HG03571 (cell line): ENCODE results near the gene TTC12.
A peak's percentile ranks its signal among the peaks of the same experiment; 100 is the strongest.

Experiments used
- ATAC-seq: cut with Tn5 transposase; IDR thresholded peaks from one replicate; pipeline ENCODE4 v1.9.1; 2021; ENCODE audit not compliant: unreplicated experiment

TTC12 gene, protein sequence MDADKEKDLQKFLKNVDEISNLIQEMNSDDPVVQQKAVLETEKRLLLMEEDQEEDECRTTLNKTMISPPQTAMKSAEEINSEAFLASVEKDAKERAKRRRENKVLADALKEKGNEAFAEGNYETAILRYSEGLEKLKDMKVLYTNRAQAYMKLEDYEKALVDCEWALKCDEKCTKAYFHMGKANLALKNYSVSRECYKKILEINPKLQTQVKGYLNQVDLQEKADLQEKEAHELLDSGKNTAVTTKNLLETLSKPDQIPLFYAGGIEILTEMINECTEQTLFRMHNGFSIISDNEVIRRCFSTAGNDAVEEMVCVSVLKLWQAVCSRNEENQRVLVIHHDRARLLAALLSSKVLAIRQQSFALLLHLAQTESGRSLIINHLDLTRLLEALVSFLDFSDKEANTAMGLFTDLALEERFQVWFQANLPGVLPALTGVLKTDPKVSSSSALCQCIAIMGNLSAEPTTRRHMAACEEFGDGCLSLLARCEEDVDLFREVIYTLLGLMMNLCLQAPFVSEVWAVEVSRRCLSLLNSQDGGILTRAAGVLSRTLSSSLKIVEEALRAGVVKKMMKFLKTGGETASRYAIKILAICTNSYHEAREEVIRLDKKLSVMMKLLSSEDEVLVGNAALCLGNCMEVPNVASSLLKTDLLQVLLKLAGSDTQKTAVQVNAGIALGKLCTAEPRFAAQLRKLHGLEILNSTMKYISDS

DNA sequence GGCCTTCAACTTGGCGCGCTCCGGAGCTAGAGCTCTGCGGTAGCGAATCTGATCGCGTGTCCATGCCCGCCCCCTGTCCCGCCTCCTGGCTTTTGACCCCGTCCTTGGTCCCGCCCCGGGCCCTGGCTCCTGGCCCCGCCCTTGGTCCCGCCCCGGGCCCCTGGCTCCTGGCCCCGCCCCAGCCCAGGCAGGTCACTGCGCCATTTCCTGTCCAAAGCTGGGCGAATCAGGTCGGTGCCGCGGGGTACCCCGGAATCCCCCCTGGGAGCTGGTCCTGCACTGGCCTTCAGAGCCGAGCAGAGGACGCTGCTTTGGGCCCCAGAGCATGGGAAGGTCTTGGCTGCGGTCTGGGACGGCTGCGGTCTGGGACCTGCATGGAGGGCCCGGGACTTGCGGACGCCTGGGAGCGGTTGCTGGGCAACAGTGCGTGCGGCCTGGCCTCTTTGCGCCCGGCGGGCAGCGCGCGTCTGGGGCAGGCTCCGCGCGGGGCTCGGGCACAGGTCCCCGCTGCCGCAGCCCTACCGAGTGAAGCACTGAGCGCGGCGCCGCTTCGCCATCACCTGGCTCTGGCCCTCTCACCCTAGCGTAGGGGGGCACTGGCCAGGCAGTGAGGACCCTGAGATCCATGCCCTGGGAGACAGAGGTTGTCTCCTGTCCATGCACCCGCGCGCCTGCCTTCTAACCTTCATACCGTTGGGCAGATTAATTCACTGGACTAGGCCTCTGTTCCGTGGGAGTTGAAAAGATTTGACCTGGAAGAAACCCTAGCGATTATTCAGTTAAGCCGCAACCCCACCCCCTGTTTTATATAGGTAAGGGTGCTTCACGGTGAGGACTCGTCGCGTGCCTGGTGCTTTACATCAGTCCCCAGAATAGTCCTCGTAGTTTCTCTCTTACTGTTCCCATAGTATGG is at the start of gene TTC12:
TSS of gene TTC12 (plus strand) at position 195 of the 913 bp plus-strand sequence. CDS start 1,675 bp downstream, outside the sequence.
- ATAC-seq: peak; percentile 99

DNA sequence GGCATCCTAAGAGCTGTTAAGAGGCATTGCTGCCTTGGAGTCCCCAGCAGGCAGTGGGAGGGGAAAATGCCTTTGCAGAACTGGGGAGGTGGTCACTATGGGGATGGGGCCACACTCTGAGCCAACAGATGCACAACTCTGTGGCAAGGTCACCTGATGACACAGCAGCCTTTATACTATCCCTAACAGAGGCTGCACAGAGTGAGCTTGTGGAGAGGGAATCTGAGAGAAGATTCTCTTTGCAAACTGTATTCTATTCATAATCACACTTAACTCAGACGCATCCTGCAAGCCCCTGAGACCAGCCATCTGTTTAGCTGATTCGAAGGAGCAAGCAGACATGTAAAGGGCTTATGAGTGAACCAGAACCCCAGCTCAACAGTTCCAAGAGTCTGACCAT is 49.0 kb upstream of the TTC12 start:
- ATAC-seq: no peak

DNA sequence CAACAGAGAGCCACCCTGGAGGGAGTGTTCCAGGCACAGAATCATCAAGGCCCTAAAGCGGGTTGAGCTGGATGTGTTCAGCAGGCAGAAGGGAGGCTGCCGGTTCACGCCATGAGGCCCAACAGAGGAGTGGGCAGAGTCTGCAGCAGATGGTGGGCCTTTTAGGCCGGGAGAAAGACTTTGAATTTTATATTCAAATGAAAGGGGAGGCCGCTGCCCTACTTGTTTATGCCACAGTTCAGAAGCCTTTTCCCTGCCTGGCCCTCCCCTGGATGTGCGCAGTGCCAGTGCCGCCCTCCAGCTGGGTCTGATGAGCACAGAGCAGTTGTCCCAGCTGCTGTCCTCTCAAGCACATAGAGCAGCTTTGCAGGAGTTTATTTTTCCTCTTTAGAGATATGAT is 46.9 kb upstream of the TTC12 start:
- no peak for ATAC-seq

DNA sequence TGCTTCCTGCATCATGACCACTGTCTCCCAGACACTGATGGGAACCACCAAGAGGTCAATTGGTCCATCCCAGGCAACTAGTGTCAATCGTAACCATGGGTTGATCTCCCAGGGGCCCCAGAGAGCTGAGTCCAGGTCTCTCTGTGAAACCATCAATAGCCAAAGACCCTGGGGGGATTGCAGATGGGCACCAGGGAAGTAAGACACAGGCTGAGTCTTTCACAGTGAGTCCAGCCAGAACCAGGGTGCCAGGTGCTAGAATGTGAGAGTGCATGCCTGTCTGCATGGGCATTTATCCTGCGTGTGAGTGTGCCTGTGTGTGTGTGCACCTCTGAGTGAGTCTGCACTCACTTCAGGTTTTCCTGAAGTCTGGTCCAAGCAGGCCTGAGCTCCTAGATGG is 45.3 kb upstream of the TTC12 start:
- no peak for ATAC-seq

DNA sequence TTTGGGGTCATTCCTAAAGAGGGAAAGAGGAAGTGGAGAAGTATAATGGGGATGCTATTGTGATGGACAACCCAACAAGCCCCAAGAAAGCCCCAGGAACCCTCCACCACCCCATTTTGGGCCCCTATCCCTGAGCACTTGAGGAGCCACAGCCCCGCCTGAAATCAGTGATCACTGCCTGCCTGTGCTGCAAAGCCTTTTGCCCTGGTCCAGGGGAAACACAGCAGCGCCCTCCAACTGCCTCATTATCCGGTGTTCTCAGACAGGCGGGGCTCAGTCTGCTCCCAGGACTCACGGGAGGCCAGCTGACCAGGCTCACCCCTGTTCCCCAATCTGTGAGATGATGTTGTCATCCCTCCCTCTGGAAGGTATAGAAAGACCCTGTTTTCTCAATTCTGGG is 44.7 kb upstream of the TTC12 start:
- no peak for ATAC-seq

DNA sequence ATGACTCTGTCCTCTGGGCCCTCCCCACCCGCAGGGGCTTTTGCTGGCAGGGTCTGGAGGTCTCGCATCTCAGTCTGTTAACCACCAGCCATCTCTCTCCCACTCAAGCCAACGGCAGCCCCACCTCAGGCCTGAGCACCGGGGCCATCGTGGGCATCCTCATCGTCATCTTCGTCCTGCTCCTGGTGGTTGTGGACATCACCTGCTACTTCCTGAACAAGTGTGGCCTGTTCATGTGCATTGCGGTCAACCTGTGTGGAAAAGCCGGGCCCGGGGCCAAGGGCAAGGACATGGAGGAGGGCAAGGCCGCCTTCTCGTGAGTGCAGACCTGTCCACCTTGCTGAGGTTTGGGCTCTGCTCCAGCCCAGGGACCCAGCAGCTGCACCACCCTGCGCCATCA is 44.3 kb upstream of the TTC12 start:
- ATAC-seq: no peak

DNA sequence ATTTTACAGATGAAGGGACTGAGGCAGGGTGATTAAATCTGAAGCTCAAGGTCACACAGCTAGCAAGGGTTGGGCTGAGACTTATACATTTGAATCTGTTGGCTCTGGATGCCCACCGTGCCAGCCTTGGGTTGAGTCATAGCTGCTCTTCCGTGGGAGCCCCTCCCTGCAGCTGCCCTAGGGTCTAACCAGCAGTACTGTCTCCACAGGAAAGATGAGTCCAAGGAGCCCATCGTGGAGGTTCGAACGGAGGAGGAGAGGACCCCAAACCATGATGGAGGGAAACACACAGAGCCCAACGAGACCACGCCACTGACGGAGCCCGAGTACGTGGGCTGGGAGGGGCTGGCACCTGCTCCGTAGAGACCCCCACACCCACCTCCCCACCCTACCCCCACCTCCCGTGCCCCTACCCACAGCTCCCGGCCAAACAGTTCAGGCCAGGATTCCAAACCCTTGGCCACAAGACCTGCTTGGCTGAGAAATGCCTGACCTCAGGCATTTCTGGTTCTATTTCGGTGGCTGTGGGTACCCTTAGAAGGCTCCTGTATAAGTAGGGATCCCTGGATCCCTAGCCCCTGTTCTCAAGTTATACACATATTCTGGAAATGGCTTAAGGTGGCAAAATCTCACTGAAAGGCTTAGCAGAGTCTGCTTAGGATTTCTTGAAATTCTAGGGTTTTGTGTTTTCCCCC is 42.7 kb upstream of the TTC12 start:
- ATAC-seq: no peak

DNA sequence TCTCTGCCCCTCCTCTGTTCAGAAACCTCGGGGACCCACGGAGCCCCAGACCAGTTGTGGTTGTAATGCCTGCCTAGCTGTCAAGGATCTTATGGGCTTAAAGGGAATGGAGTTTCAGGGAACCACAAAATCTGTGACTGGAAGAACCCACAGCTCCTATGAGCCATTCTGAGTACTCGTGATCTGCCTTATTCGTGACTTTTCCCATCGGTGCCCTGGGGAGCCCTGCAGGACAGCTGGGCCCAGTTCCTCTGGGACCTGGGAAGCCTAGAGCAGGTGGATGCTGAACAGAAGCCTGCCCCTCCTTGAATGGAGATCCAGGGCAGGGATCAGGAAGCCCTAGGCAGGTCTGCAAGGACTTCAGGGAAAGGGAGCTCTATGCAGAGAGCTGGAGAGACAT is 42.1 kb upstream of the TTC12 start:
- no peak for ATAC-seq

DNA sequence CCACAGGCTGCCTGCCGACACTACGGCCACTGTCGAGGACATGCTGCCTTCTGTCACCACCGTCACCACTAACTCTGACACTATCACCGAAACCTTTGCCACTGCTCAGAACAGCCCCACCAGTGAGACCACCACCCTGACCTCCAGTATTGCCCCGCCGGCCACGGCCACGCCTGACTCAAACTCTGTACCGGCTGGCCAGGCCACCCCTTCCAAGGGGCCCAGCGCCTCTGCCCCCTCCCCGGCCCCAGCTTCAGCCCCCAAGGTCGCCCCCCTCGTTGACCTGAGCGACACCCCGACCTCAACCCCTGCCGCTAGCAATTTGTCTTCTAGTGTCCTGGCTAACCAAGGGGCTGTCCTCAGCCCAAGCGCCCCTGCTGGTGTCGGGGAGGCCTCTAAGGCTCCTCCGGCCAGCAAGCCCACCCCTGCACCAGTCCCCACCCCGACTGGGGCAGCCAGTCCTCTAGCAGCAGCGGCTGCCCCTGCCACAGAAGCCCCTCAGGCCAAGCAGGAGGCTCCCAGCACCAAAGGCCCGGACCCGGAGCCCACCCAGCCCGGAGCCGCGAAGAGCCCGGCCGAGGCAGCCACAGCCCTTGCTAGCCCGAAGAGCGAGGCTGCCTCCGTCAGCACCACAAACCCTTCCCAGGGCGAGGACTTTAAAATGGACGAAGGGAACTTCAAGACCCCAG is 41.3 kb upstream of the TTC12 start:
- no peak for ATAC-seq

DNA sequence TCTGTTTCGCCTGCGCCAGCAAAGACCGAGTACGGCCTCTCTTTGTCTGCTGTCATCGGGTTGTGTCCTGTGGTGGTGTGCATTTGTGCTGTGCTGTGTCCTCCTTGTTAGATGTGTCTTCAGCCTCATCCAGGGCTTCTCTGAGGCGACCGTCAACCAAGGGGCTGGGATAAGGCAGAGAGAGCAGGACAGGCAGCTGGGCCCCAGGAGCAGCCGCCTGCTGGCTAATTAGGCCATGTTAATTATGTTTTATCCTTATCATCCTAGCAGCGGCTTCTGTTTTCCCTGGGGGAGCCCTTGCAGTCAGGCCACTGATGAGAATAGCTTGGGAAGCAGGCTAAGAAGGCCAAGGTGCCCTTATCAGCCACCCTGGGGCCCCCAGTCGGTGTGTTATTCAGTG is 40.7 kb upstream of the TTC12 start:
- no peak for ATAC-seq

DNA sequence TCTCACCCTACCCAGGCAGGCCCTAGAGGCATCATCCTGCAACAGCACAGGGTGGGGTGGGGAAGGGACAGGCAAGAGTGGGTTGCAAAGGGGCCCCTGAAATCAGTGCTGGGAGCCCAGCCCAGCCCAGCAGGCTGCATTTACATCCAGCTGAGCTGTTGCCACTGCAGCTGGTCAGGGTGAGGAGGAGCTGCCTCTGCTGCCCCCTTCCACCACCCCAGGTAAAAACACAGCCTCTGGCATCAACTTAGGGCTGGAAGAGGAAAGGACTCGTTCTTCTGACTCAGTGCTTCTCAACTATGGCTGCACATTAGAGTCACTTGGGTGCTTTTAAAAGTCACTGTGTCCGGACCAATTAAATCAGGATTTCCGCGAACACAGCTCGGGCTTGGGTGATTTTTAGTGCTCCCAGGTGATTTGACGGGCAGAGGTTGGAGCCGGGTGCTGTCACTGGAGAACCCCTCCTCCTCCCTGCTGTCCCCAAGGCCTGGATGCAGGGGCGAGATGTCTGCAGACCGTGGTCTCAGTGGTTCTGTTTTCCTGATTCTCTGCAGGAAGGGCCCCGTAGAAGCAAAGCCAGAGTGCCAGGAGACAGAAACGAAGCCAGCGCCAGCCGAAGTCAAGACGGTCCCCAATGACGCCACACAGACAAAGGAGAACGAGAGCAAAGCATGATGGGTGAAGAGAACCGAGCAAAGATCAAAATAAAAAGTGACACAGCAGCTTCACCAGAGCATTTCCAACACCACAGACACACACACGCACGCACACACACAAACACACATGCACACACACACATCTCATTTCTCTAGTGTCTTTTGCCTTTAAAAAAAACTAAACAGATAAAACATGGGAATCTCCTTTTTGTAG is 39.4 kb upstream of the TTC12 start:
- no peak for ATAC-seq

DNA sequence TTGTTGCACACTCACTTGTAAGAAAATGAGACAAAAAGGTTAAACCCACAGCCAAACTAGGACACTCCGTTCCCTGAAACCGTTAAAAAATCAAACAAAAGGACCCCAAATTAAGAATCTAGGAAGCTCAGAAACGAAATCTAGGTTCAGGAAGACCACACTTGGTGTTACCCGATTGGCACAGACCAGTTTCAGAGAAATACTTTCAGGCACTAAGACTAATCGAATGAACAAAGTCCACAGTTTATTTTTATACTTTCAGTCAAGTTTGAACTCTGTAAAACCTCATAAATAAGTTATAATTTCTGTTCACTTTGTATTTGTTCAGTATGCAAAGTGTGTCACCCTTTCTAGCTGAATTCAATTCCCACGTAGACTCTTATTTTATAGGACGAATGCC is 38.8 kb upstream of the TTC12 start:
- no peak for ATAC-seq

DNA sequence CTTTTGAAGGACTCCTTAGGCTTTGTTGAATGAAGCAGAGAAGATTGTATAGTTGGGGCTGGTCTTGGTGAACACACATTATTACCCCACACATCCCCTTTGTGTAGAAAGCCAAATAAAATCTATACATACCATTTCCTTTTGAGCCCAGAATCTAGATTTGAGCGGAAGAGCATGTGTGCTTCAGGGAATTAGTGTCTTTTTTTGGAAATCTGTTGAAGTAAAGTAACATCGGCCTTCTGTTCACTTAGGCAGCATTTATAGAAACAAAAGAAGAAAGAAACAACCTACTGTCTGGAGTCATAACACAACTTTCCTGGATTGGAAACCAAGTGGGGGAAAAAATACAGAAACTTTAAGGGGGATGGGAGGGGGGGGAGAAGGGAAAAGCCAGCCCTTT is 37.9 kb upstream of the TTC12 start:
- no peak for ATAC-seq

DNA sequence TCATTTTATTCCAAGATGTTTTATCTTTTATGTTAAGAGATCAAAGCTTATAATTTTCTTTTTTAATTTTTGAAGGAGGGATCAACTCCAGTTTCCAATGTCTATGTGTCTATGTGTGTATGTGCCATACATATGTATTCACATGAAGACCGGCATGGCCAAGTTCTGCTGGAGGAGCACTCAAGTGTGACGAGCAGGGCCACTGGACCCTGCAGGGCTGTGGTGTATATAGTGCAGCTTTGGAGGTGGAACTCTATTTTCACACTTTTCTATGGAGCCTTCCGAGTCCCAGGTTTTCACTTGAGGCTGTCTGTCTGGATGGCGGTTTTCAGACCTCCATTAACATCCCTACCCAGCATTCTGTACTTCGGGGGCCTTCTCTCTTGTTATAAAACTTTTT is 36.5 kb upstream of the TTC12 start:
- no peak for ATAC-seq

DNA sequence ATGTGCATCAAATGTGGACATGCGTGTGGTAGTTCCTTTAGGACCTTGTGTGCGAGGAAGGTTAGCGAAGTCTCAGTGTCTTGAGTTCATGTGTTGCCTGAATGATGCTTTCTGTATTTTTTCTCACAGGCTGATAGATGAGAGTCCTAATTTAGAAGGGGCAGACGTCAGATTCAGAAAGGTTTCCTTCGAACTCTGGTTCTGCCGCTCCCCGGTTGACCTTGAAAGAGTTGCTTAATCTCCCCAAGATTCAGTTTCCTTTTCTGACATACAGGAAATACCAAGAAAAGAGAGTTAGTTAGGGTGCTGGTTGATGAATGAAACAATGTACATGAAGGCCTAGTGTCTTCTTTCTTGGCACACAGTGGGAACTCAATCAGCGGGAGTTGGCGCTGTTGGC is 35.9 kb upstream of the TTC12 start:
- ATAC-seq: no peak

DNA sequence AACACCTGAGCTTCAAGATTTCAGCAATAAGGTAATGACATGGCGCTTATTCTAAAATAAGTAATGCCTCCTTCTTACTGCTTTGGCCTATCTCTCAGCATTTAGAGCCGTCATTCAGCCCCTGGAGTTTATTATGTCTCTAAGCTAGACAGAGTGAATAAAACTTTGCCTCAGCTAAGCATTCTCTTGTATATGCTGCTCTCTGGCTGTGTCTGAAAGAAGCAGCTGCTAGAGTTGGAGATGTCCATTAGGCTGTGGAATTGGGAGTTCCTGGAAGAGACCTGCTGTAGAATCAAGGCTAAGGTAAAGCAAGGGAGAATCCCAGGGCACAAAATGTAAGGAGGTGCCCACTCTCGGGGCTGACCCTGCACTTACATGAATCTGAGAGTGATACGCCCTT is 35.5 kb upstream of the TTC12 start:
- no peak for ATAC-seq

DNA sequence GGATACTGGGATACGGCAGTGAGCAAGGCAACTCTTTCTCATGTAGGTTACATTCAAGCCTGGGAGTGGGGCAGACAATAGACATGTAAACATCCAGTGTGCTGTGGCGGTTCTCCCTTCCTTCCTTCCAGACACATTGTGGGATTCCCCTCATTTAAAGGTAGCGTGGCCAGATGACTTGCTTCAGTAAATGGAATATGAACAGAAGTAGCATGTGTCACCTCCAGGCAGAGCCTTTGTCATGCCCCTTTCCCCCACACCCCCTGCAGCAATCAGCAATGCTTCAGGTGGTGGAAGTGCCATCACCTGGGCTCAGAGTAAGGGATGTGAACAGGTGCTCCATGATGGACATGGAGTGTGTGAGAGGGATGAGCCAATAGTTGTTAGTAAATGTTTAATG is 34.8 kb upstream of the TTC12 start:
- ATAC-seq: no peak

DNA sequence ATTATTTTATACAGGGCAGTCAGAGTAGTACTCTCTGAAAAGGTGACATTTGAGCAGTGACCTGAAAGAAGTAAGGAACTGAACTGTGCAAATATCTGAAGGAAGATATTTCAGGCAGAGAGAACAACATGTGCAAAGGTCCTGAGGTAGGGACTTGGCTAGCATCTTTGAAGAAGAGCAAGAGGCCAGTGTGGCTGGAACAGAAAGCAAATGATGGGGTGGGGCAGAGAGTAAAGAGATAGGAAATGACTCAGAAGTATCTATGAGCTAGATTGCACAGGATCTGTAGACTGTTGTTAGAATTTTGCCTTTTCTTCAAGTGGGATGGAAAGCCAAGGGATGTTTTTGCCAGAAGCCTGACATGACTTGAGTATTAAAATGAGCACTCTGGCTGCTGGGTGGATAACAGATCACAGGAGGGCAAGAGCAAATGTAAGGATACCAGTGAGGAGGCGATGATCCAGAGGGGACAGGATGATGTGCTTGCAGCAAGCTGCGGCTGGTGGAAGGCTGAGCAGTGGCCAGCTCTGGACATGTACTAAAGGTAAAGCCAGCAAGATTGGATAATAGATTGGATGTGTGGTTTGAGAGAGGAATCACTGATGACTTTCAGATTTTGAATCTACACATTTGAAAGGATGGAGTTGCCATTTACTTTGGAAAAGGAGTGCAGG is 33.2 kb upstream of the TTC12 start:
- ATAC-seq: no peak

DNA sequence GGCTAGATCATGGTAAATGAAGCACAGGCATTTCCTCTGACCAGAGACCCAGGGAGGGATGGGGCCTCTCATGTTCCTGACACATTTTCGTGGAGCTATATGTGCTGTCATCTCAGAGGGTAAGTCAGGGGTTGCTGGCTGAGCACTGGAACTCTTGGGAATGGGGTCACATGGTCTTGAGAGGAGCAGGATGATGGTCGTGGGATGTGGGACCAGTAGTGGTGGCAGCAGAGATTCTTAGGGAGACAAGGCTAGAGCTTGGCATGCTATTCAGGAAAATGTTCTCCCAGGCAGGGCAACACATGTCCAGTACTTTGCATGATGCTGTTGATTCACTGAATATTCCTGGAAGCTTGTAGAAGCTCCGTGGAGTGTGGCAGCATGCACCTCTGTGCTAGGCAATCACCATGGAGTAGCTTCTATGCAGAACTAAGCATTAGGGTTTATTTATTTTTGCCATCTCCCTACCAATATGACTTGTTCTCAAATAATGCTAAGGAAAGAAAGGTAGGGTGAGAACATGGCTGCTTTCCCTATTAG is 31.4 kb upstream of the TTC12 start:
- no peak for ATAC-seq
